Left lung (tissue), 10 donors: ENCODE measurements around the gene MOB3C. TPM values are rescaled to one million over a fixed set of nuclear protein-coding genes. Genes with fewer than 3 reads are reported as not detected.
"Not testable (repeated sequence)": the region's sequence is repeated elsewhere in the genome, so short reads cannot be mapped to it uniquely, and the experiment has no call there.

Source experiments
- ATAC-seq: fragments of 200-7000 bp; cut with Tn5 transposase; one replicate; pipeline ENCODE4 v1.9.1; 2020; ENCODE audit warnings: moderate library complexity
- DNase-seq, 4 donors: peaks; one replicate each; pipeline ENCODE4 v3.0.0-alpha.2; 2013 to 2020
- H3K27ac ChIP-seq, 2 donors: fragments of 200-600 bp; sonication (generic) in 1 of 2; one replicate each; pipeline versions ENCODE4 v1.5.0 to v1.8.0; 2020 to 2021
- H3K27me3 ChIP-seq, 2 donors: fragments of 200-600 bp; sonication (generic) in 1 of 2; one replicate each; pipeline versions ENCODE4 v1.5.0 to v1.8.0; 2020 to 2021
- H3K36me3 ChIP-seq, 2 donors: fragments of 200-600 bp; sonication (generic) in 1 of 2; one replicate each; pipeline versions ENCODE4 v1.5.0 to v1.8.0; 2020 to 2021
- H3K4me1 ChIP-seq, 2 donors: fragments of 200-600 bp; one replicate each; pipeline ENCODE4 v1.8.0; 2021
- H3K4me3 ChIP-seq, 2 donors: fragments of 200-600 bp; sonication (generic) in 1 of 2; one replicate each; pipeline versions ENCODE4 v1.5.0 to v1.8.0; 2020 to 2021; ENCODE audit warnings: mild to moderate bottlenecking in 1 of 2
- H3K9me3 ChIP-seq, 2 donors: fragments of 200-600 bp; sonication (generic) in 1 of 2; one replicate each; pipeline versions ENCODE4 v1.5.0 to v1.8.0; 2020 to 2021
- intact Hi-C, 2 donors: fragments of 100-400 bp; cut with DNase I; formaldehyde crosslinking; loops; one replicate each; pipeline versions ENCODE4 v1.11.2 to v1.14.2; 2022
- polyA plus RNA-seq, 6 donors: library from polyadenylated mRNA; unstranded; fragments of 120-200 nt; gene quantifications; one replicate each; pipeline ENCODE4 v1.2.1, GENCODE V29; 2013; ENCODE audit not compliant: insufficient read length in 6 of 6
- total RNA-seq, 2 donors: library from RNA; stranded (reverse); fragmentation: NEBNext Ultra II Directional; extraction: Animal tissue kit (Norgen Biotek cat#: 25700); gene quantifications; one replicate each; pipeline ENCODE4 v1.2.1, GENCODE V29; 2021
- TF ChIP-seq, protein P1 (sequence below), 2 donors: fragments of 200-600 bp; sonication (generic) in 1 of 2; IDR thresholded peaks; one replicate each; pipeline versions ENCODE4 v1.5.0 to v1.8.0; 2021; ENCODE audit warnings: antibody characterized with exemption in 2 of 2
- donor health status: DM: no; HTN: yes; CAD: no.
- donor health status: DM: no; HTN: no; CAD: no.

MOB3C gene
- total and polyA plus RNA-seq, 8 donors = 16.0 to 21.3 (median 18.4) TPM

DNA sequence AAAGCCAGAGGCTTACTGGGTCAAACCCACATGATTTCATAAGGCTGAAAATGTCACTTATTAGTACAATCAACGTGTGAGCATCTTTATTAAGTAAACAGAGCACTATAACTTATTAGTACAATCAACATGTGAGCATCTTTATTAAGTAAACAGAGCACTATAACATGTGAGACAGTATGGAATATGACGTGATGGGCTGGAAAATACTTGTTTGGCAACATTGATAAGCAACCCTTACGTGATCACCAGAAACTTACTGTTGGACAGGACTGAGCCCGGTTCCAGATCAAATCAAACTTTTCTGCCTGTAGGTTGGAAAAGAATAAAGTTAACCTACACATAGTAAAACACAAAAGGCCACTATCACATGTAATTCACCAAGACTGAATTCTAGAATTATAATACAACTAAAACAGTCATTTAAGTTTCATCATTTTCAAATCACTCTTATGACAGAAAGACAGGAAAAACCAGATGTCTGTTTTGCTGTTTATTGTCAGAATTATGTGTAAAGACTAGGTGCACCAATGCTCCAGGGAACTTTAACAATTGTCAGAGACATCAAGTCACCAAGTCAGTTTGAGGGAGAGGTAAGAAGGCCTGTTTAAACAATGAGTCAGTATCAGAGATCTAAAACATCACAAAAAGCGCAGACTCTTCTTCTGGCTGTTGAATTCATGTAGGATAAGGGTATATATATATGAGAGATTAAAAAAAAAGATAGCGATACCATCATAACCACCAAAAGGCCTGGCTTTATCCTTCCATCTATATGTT is 35.9 kb upstream of the MOB3C start:
- Histone ChIP-seq H3K36me3 (peaks cover 0 to 79% of the 10 kb centered on the region in 2 donors), H3K27me3 (no peaks in the 10 kb centered on the region), H3K27ac (no peak overlapping the region), H3K4me1 (no peaks in the 10 kb centered on the region), H3K9me3 (peaks cover 0 to 2% of the 10 kb centered on the region in 2 donors), H3K4me3 (no peak overlapping the region)
- TF ChIP-seq, protein P1, sequence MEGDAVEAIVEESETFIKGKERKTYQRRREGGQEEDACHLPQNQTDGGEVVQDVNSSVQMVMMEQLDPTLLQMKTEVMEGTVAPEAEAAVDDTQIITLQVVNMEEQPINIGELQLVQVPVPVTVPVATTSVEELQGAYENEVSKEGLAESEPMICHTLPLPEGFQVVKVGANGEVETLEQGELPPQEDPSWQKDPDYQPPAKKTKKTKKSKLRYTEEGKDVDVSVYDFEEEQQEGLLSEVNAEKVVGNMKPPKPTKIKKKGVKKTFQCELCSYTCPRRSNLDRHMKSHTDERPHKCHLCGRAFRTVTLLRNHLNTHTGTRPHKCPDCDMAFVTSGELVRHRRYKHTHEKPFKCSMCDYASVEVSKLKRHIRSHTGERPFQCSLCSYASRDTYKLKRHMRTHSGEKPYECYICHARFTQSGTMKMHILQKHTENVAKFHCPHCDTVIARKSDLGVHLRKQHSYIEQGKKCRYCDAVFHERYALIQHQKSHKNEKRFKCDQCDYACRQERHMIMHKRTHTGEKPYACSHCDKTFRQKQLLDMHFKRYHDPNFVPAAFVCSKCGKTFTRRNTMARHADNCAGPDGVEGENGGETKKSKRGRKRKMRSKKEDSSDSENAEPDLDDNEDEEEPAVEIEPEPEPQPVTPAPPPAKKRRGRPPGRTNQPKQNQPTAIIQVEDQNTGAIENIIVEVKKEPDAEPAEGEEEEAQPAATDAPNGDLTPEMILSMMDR (IDR thresholded peaks at IDR 0.05) = no peak
- no peak for ATAC-seq
- no peak for DNase-seq
- intact Hi-C loops = no loop called here

DNA sequence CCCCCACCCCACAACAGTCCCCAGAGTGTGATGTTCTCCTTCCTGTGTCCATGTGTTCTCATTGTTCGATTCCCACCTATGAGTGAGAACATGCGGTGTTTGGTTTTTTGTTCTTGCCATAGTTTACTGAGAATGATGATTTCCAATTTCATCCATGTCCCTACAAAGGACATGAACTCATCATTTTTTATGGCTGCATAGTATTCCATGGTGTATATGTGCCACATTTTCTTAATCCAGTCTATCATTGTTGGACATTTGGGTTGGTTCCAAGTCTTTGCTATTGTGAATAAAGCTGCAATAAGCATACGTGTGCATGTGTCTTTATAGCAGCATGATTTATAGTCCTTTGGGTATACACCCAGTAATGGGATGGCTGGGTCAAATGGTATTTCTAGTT is 34.5 kb upstream of the MOB3C start:
- H3K36me3 ChIP-seq = peaks cover 0 to 74% of the 10 kb centered on the region in 2 donors
- intact Hi-C loops = not testable (repeated sequence)

DNA sequence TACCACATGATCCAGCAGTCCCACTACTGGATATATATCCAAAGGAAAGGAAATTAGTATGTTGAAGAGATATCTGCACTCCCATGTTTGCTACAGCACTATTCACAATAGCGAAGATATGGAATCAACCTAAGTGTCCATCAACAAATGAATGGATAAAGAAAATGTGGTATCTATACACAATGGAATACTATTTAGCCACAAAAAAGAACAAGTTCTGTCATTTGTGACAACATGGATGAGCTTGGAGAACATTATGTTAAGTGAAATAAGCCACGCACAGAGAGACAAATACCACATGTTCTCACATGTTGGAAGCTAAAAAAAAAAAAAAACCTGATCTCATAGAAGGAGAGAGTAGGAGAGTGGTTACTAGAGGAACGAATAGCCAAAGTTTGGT is 33.9 kb upstream of the MOB3C start:
- ATAC-seq (no peak), DNase-seq (no peak)
- Histone ChIP-seq H3K27ac (no peak overlapping the region), H3K36me3 (peaks cover 0 to 67% of the 10 kb centered on the region in 2 donors), H3K4me1 (no peaks in the 10 kb centered on the region), H3K27me3 (no peaks in the 10 kb centered on the region), H3K9me3 (peaks cover 0 to 2% of the 10 kb centered on the region in 2 donors), H3K4me3 (no peak overlapping the region)
- TF ChIP-seq, protein P1 (IDR thresholded peaks at IDR 0.05) = no peak
- intact Hi-C loops = no loop called here

More for the DNA sequence above, 34.5 kb upstream of the MOB3C start:
- not testable (repeated sequence) for H3K27ac ChIP-seq, H3K9me3 ChIP-seq, H3K4me1 ChIP-seq, DNase-seq, ATAC-seq, H3K4me3 ChIP-seq, H3K27me3 ChIP-seq

GRCh38 chr1:46649764-46650163 is 33.2 kb upstream of the MOB3C start:
- Histone ChIP-seq H3K27me3 (no peaks in the 10 kb centered on the region), H3K9me3 (peaks cover 0 to 2% of the 10 kb centered on the region in 2 donors), H3K4me1 (no peaks in the 10 kb centered on the region), H3K36me3 (peaks cover 0 to 66% of the 10 kb centered on the region in 2 donors), H3K4me3 (no peak overlapping the region), H3K27ac (no peak overlapping the region)
- TF ChIP-seq, protein P1 (IDR thresholded peaks at IDR 0.05) = no peak
- ATAC-seq (no peak), DNase-seq (no peak)
- intact Hi-C loops = no loop called here

- ATAC-seq = no peak
- intact Hi-C loops = no loop called here
- TF ChIP-seq, protein P1 (IDR thresholded peaks at IDR 0.05) = no peak
Measured at GRCh38 chr1:46647611-46648010, 31.0 kb upstream of the MOB3C start.

More at GRCh38 chr1:46647611-46648010, 31.0 kb upstream of the MOB3C start:
- DNase-seq = no peak
- Histone ChIP-seq H3K4me3 (no peak overlapping the region), H3K36me3 (peaks cover 0 to 58% of the 10 kb centered on the region in 2 donors), H3K27me3 (no peaks in the 10 kb centered on the region), H3K27ac (no peak overlapping the region), H3K4me1 (no peaks in the 10 kb centered on the region), H3K9me3 (peaks cover 0 to 2% of the 10 kb centered on the region in 2 donors)
